ENCODE measurements around the gene WDFY3.

GRCh38 chr4:84792366-84793301 is 173.9 kb downstream of the WDFY3 start:
- TF ChIP-seq, protein P1, sequence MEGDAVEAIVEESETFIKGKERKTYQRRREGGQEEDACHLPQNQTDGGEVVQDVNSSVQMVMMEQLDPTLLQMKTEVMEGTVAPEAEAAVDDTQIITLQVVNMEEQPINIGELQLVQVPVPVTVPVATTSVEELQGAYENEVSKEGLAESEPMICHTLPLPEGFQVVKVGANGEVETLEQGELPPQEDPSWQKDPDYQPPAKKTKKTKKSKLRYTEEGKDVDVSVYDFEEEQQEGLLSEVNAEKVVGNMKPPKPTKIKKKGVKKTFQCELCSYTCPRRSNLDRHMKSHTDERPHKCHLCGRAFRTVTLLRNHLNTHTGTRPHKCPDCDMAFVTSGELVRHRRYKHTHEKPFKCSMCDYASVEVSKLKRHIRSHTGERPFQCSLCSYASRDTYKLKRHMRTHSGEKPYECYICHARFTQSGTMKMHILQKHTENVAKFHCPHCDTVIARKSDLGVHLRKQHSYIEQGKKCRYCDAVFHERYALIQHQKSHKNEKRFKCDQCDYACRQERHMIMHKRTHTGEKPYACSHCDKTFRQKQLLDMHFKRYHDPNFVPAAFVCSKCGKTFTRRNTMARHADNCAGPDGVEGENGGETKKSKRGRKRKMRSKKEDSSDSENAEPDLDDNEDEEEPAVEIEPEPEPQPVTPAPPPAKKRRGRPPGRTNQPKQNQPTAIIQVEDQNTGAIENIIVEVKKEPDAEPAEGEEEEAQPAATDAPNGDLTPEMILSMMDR (IDR thresholded peaks at IDR 0.05 in 8 of 11, conservative IDR thresholded peaks at IDR 0.05 in 3 of 11) = no peak
- no peak for TF ChIP-seq POLR2A (IDR thresholded peaks at IDR 0.05)

Data from spleen (tissue), 7 donors.